Osteoblast (primary cell): ENCODE data around the gene PLAAT4. TPM values are rescaled to one million over a fixed set of nuclear protein-coding genes. Genes with fewer than 3 reads are reported as not detected.

Experiments
- DNase-seq: peaks from one replicate; pipeline ENCODE4 v3.0.0; 2011; ENCODE audit warnings: low spot score, mixed read lengths; ENCODE audit not compliant: insufficient read length; ENCODE audit errors: missing footprints
- H2AFZ ChIP-seq: 2 replicates; pipeline ENCODE4 v1.6.0; 2011; ENCODE audit warnings: mild to moderate bottlenecking, low read length
- H3K27ac ChIP-seq: 2 replicates; pipeline ENCODE4 v1.5.1; 2011; ENCODE audit warnings: mild to moderate bottlenecking, low read depth, low read length, moderate library complexity
- H3K27me3 ChIP-seq: 2 replicates; pipeline ENCODE4 v1.6.0; 2012; ENCODE audit warnings: mild to moderate bottlenecking, control low read depth, inconsistent platforms, low read length, moderate library complexity; ENCODE audit not compliant: insufficient read depth
- H3K36me3 ChIP-seq: 2 replicates; pipeline ENCODE4 v1.5.1; 2011; ENCODE audit warnings: mild to moderate bottlenecking, low read length, control low read depth, moderate library complexity; ENCODE audit not compliant: insufficient read depth
- H3K4me1 ChIP-seq: 2 replicates; pipeline ENCODE4 v1.5.1; 2011; ENCODE audit warnings: mild to moderate bottlenecking, low read length, control low read depth, moderate library complexity; ENCODE audit not compliant: insufficient read depth
- H3K4me2 ChIP-seq: 2 replicates; pipeline ENCODE4 v1.6.0; 2011; ENCODE audit warnings: mild to moderate bottlenecking, low read length; ENCODE audit not compliant: insufficient read depth
- H3K4me3 ChIP-seq: fragments of 200-600 bp; sonication (generic); 3 replicates; pipeline ENCODE4 v1.5.1; 2012; ENCODE audit warnings: mild to moderate bottlenecking, low read length, inconsistent platforms; ENCODE audit not compliant: insufficient read depth
- H3K79me2 ChIP-seq: 2 replicates; pipeline ENCODE4 v1.6.0; 2012; ENCODE audit warnings: mild to moderate bottlenecking, low read length, control low read depth, inconsistent platforms; ENCODE audit not compliant: insufficient read depth
- H3K9me3 ChIP-seq: 2 replicates; pipeline ENCODE4 v1.5.1; 2011; ENCODE audit warnings: low read depth, low read length, control low read depth
- H4K20me1 ChIP-seq: 2 replicates; pipeline ENCODE4 v1.6.0; 2012; ENCODE audit warnings: mild to moderate bottlenecking, low read length, control low read depth; ENCODE audit not compliant: insufficient read depth
- total RNA-seq: library from RNA; depleted of rRNA; stranded (reverse); fragments of >200 nt; gene quantifications from 2 replicates; pipeline ENCODE4 v1.2.3, GENCODE V29; 2012
- TF ChIP-seq, protein P1 (sequence below): IDR thresholded peaks from 2 replicates; pipeline ENCODE4 v1.5.1; 2011; ENCODE audit warnings: mild to moderate bottlenecking, low read depth, low read length, moderate library complexity; ENCODE audit errors: extremely low read depth

PLAAT4 gene
- total RNA-seq, 1 donor: 26.1 TPM

- peaks cover 12% of the 10 kb centered on the region for H3K4me1 ChIP-seq
- H3K79me2 ChIP-seq: no peaks in the 10 kb centered on the region
- TF ChIP-seq, protein P1, sequence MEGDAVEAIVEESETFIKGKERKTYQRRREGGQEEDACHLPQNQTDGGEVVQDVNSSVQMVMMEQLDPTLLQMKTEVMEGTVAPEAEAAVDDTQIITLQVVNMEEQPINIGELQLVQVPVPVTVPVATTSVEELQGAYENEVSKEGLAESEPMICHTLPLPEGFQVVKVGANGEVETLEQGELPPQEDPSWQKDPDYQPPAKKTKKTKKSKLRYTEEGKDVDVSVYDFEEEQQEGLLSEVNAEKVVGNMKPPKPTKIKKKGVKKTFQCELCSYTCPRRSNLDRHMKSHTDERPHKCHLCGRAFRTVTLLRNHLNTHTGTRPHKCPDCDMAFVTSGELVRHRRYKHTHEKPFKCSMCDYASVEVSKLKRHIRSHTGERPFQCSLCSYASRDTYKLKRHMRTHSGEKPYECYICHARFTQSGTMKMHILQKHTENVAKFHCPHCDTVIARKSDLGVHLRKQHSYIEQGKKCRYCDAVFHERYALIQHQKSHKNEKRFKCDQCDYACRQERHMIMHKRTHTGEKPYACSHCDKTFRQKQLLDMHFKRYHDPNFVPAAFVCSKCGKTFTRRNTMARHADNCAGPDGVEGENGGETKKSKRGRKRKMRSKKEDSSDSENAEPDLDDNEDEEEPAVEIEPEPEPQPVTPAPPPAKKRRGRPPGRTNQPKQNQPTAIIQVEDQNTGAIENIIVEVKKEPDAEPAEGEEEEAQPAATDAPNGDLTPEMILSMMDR: no peak
- no peaks in the 10 kb centered on the region for H3K9me3 ChIP-seq
- peak overlapping the region; percentile 64 for H3K27ac ChIP-seq
- peak; percentile 97 for DNase-seq
- H2AFZ ChIP-seq: peak overlapping the region; percentile 62
- H3K4me2 ChIP-seq: peak overlapping the region; percentile 10
- peaks cover 6% of the 10 kb centered on the region for H3K27me3 ChIP-seq
- no peak overlapping the region for H3K4me3 ChIP-seq
- no peaks in the 10 kb centered on the region for H4K20me1 ChIP-seq
- H3K36me3 ChIP-seq: no peaks in the 10 kb centered on the region
Measured at GRCh38 chr11:63510360-63511047, 26.1 kb upstream of the PLAAT4 start.

GRCh38 chr11:63511048-63511748, 25.4 kb upstream of the PLAAT4 start:
- Histone ChIP-seq H3K4me3 (no peak overlapping the region), H3K4me1 (peaks cover 12% of the 10 kb centered on the region)
- DNase-seq: no peak

GRCh38 chr11:63512816-63513215, 23.8 kb upstream of the PLAAT4 start:
- TF ChIP-seq, protein P1: no peak
- peaks cover 6% of the 10 kb centered on the region for H3K27me3 ChIP-seq
- no peak for DNase-seq

More at GRCh38 chr11:63511048-63511748, 25.4 kb upstream of the PLAAT4 start:
- Histone ChIP-seq H3K36me3 (no peaks in the 10 kb centered on the region), H2AFZ (peak overlapping the region; percentile 4), H3K27ac (no peak overlapping the region), H3K9me3 (no peaks in the 10 kb centered on the region), H3K27me3 (peaks cover 6% of the 10 kb centered on the region), H3K79me2 (no peaks in the 10 kb centered on the region), H3K4me2 (peak overlapping the region; percentile 10), H4K20me1 (no peaks in the 10 kb centered on the region)
- TF ChIP-seq, protein P1: no peak

GRCh38 chr11:63516109-63516508, 20.5 kb upstream of the PLAAT4 start:
- no peak overlapping the region for H3K27ac ChIP-seq
- H3K4me1 ChIP-seq: peaks cover 3% of the 10 kb centered on the region
- H3K79me2 ChIP-seq: no peaks in the 10 kb centered on the region
- no peak overlapping the region for H3K4me3 ChIP-seq
- DNase-seq: no peak
- no peaks in the 10 kb centered on the region for H3K9me3 ChIP-seq
- no peaks in the 10 kb centered on the region for H4K20me1 ChIP-seq
- TF ChIP-seq, protein P1: no peak
- no peak overlapping the region for H2AFZ ChIP-seq
- no peak overlapping the region for H3K4me2 ChIP-seq
- H3K36me3 ChIP-seq: no peaks in the 10 kb centered on the region
- H3K27me3 ChIP-seq: no peaks in the 10 kb centered on the region

More at GRCh38 chr11:63512816-63513215, 23.8 kb upstream of the PLAAT4 start:
- no peaks in the 10 kb centered on the region for H4K20me1 ChIP-seq
- peaks cover 12% of the 10 kb centered on the region for H3K4me1 ChIP-seq
- H3K79me2 ChIP-seq: no peaks in the 10 kb centered on the region
- H3K4me2 ChIP-seq: no peak overlapping the region
- no peak overlapping the region for H3K27ac ChIP-seq
- no peak overlapping the region for H3K4me3 ChIP-seq
- H3K36me3 ChIP-seq: no peaks in the 10 kb centered on the region
- no peaks in the 10 kb centered on the region for H3K9me3 ChIP-seq
- H2AFZ ChIP-seq: no peak overlapping the region
